ENCODE data around the gene TCF7L1.

- TF ChIP-seq ZNF146 (CRISPR knock-in tag; IDR thresholded peaks at IDR 0.05; ENCODE audit: unreplicated experiment) (no peak), POU5F1 (IDR thresholded peaks at IDR 0.05; ENCODE audit: borderline replicate concordance, low read depth, low read length, partially characterized antibody) (no peak), HDAC1 (IDR thresholded peaks at IDR 0.05) (no peak), ZNF639 (CRISPR knock-in tag; conservative IDR thresholded peaks at IDR 0.05 in 1 of 2, IDR thresholded peaks at IDR 0.05 in 1 of 2) (no peak), CHD4 (IDR thresholded peaks at IDR 0.05; ENCODE audit: insufficient read depth, insufficient replicate concordance, low read depth, low read length, poor library complexity, severe bottlenecking) (no peak)
Measured at GRCh38 chr2:85240055-85240454, 106.9 kb downstream of the TCF7L1 start.

Measured in K562 (cell line).